B cell (primary cell): ENCODE results near the gene OCIAD2. TPM values are rescaled to one million over a fixed set of nuclear protein-coding genes. Genes with fewer than 3 reads are reported as not detected.
"Not testable (repeated sequence)": the region's sequence is repeated elsewhere in the genome, so short reads cannot be mapped to it uniquely, and the experiment has no call there.

ENCODE experiments used
- ATAC-seq: fragments of 200-7000 bp; cut with Tn5 transposase; one replicate; pipeline ENCODE4 v1.10.0; 2021; ENCODE audit warnings: low read depth, mild to moderate bottlenecking, moderate number of reproducible peaks, moderate library complexity
- CTCF ChIA-PET: fragments of 350-600 bp; sonication (Branson Sonifier 250); formaldehyde crosslinking; loops from one replicate; lab custom pipeline; 2021; ENCODE audit warnings: antibody characterized with exemption, inconsistent platforms; lab: Charles Lee
- POLR2A ChIA-PET: fragments of 350-600 bp; sonication (Branson Sonifier 250); formaldehyde crosslinking; loops from one replicate; lab custom pipeline; 2021; ENCODE audit warnings: antibody characterized with exemption; lab: Charles Lee
- DNase-seq: peaks from one replicate; pipeline ENCODE4 v3.0.0; 2013
- H2AFZ ChIP-seq: 2 replicates; pipeline ENCODE4 v1.6.1; 2012; ENCODE audit warnings: mild to moderate bottlenecking, low read depth, low read length; ENCODE audit not compliant: insufficient read depth, poor library complexity, severe bottlenecking
- H3K27ac ChIP-seq, 2 donors: 1 replicate in 1 of 2; 2 replicates in 1 of 2; pipeline ENCODE4 v1.5.1; 2012 to 2013; ENCODE audit warnings: low read length in 2 of 2, mild to moderate bottlenecking in 2 of 2, moderate library complexity in 1 of 2
- H3K27me3 ChIP-seq, 4 experiments: fragments of 200-600 bp in 1 of 4; sonication (generic) in 1 of 4; replicated peaks in 1 of 4; 1 replicate in 2 of 4; 2 replicates in 2 of 4; pipeline versions ENCODE4 v1.6.1 to v1.7.0; 2013 to 2016; ENCODE audit warnings: low read length in 3 of 4, mild to moderate bottlenecking in 2 of 4, mixed read lengths in 1 of 4, moderate library complexity in 1 of 4; ENCODE audit not compliant: insufficient read depth in 4 of 4, control insufficient read depth in 3 of 4; ENCODE audit errors: control extremely low read depth in 1 of 4
- H3K36me3 ChIP-seq, 2 experiments: replicated peaks in 1 of 2; 1 replicate in 1 of 2; 2 replicates in 1 of 2; pipeline versions ENCODE4 v1.6.1 to v1.7.1; 2013; ENCODE audit warnings: low read length in 1 of 2; ENCODE audit not compliant: insufficient read depth in 2 of 2, control insufficient read depth in 1 of 2; ENCODE audit errors: control extremely low read depth in 1 of 2, extremely low read depth in 1 of 2
- H3K4me1 ChIP-seq, 2 donors: fragments of 200-600 bp in 1 of 2; sonication (generic) in 1 of 2; 1 replicate in 1 of 2; 2 replicates in 1 of 2; pipeline versions ENCODE4 v1.5.1 to v1.6.1; 2013 to 2017; ENCODE audit warnings: low read length in 2 of 2; ENCODE audit not compliant: control insufficient read depth in 2 of 2, insufficient read depth in 2 of 2
- H3K4me2 ChIP-seq: replicated peaks from 2 replicates; pipeline ENCODE3; 2012; ENCODE audit warnings: mild to moderate bottlenecking, low read depth, low read length; ENCODE audit not compliant: poor library complexity, severe bottlenecking
- H3K4me3 ChIP-seq, 5 experiments: fragments of 200-600 bp in 1 of 5; sonication (generic) in 1 of 5; 1 replicate in 3 of 5; 2 replicates in 2 of 5; pipeline versions ENCODE4 v1.5.1 to v1.7.0; 2011 to 2016; ENCODE audit warnings: low read length in 4 of 5, mild to moderate bottlenecking in 4 of 5, low read depth in 2 of 5, control low read depth in 1 of 5, moderate library complexity in 1 of 5; ENCODE audit not compliant: insufficient read depth in 1 of 5; ENCODE audit errors: control extremely low read depth in 1 of 5, extremely low read depth in 1 of 5
- H3K79me2 ChIP-seq: fragments of 200-600 bp; sonication (generic); one replicate; pipeline ENCODE4 v1.6.0; 2016; ENCODE audit warnings: low read length; ENCODE audit not compliant: control insufficient read depth, insufficient read depth
- H3K9ac ChIP-seq: fragments of 200-600 bp; sonication (generic); 2 replicates; pipeline ENCODE4 v1.6.1; 2017; ENCODE audit warnings: mild to moderate bottlenecking, low read length, moderate library complexity
- H3K9me3 ChIP-seq, 3 donors: one replicate each; pipeline versions ENCODE4 v1.6.1 to v1.7.1; 2013; ENCODE audit warnings: low read length in 2 of 3; ENCODE audit not compliant: control insufficient read depth in 2 of 3, insufficient read depth in 1 of 3; ENCODE audit errors: control extremely low read depth in 1 of 3
- H4K20me1 ChIP-seq: 2 replicates; pipeline ENCODE4 v1.6.0; 2012; ENCODE audit warnings: mild to moderate bottlenecking, low read length; ENCODE audit not compliant: insufficient read depth, control insufficient read depth, poor library complexity, severe bottlenecking
- H3K27ac Mint-ChIP-seq: one replicate; pipeline ENCODE4 v1.8.0; 2021; ENCODE audit warnings: mixed read lengths
- H3K27me3 Mint-ChIP-seq: one replicate; pipeline ENCODE4 v1.8.0; 2021; ENCODE audit warnings: mixed read lengths
- H3K4me1 Mint-ChIP-seq: one replicate; pipeline ENCODE4 v1.8.0; 2021; ENCODE audit warnings: mixed read lengths
- H3K4me3 Mint-ChIP-seq: one replicate; pipeline ENCODE4 v1.8.0; 2021; ENCODE audit warnings: mixed read lengths
- H3K9me3 Mint-ChIP-seq: one replicate; pipeline ENCODE4 v1.8.0; 2022; ENCODE audit warnings: mixed read lengths; ENCODE audit not compliant: insufficient read depth
- CTCF ChIP-seq: fragments of 200-600 bp; IDR thresholded peaks from one replicate; pipeline ENCODE4 v1.8.0; 2022; ENCODE audit warnings: antibody characterized with exemption, mild to moderate bottlenecking
- WGBS: methylation state at CpG from one replicate; pipeline ENCODE4 v1.1.5; 2013; ENCODE audit warnings: missing lambda C conversion rate; ENCODE audit not compliant: insufficient coverage; 5-methylcytosine and 5-hydroxymethylcytosine counted together
- intact Hi-C: fragments of 100-400 bp; cut with micrococcal nuclease; formaldehyde crosslinking; loops from one replicate; pipeline ENCODE4 v1.10.0; 2022
- polyA plus RNA-seq: library from polyadenylated mRNA; depleted of rRNA; stranded (reverse); fragments of >200 nt; gene quantifications from 2 replicates; pipeline ENCODE4 v1.2.3, GENCODE V29; 2012
- total RNA-seq, 2 donors: library from RNA; stranded (reverse); fragments of 120-200 nt in 1 of 2; gene quantifications; 1 replicate in 1 of 2; 2 replicates in 1 of 2; pipeline versions ENCODE4 v1.2.3 to v1.2.4, GENCODE V29; 2013 to 2022

OCIAD2 gene
- total and polyA plus RNA-seq, 2 donors (not counting 1 experiment from before 2014, with no cell fraction given), result 39.3 to 47.9 TPM

GRCh38 chr4:48864696-48865095, 41.9 kb downstream of the OCIAD2 start:
- ATAC-seq, CTCF ChIA-PET, H3K9me3 Mint-ChIP-seq, H3K4me2 ChIP-seq, H4K20me1 ChIP-seq, DNase-seq, H3K27me3 ChIP-seq, H3K27me3 Mint-ChIP-seq, H3K9ac ChIP-seq, H3K27ac Mint-ChIP-seq, H3K4me1 Mint-ChIP-seq, H2AFZ ChIP-seq, POLR2A ChIA-PET, intact Hi-C loops, H3K4me3 Mint-ChIP-seq, H3K27ac ChIP-seq, H3K4me1 ChIP-seq, H3K9me3 ChIP-seq, H3K4me3 ChIP-seq, H3K79me2 ChIP-seq: not testable (repeated sequence)
- WGBS, result no CpG with 5 or more reads among the region's 4 CpGs
- peaks cover 5 to 10% of the 10 kb centered on the region in 2 experiments for H3K36me3 ChIP-seq

- DNase-seq (no peak), ATAC-seq (no peak)
- ChIA-PET POLR2A (no interaction called here), CTCF (no interaction called here)
- Histone ChIP-seq H3K4me1 (no peaks in the 10 kb centered on the region), H3K27me3 (no peaks in the 10 kb centered on the region), H3K9me3 (peaks cover 0 to 4% (median 1%) of the 10 kb centered on the region in 3 donors), H3K4me3 (no peak overlapping the region), H3K36me3 (peaks cover 5 to 20% of the 10 kb centered on the region in 2 experiments), H3K27ac (no peak overlapping the region), H3K9ac (no peak overlapping the region), H3K79me2 (no peaks in the 10 kb centered on the region), H2AFZ (no peak overlapping the region), H3K4me2 (no peak overlapping the region), H4K20me1 (no peaks in the 10 kb centered on the region)
- intact Hi-C loops, result no loop called here
- Mint-ChIP-seq H3K27me3 (no peaks in the 10 kb centered on the region), H3K27ac (no peak overlapping the region), H3K9me3 (peaks cover 7% of the 10 kb centered on the region), H3K4me1 (no peaks in the 10 kb centered on the region), H3K4me3 (no peak overlapping the region)
- WGBS, result 100% methylated on average over 2 of the region's 4 CpGs
- no peak for TF ChIP-seq CTCF
Measured at GRCh38 chr4:48863728-48864127, 42.8 kb downstream of the OCIAD2 start.
